Heart left ventricle (tissue), 13 donors: ENCODE measurements around the gene SH3BP5.
A peak's percentile ranks its signal among the peaks of the same experiment; 100 is the strongest.

Source experiments
- CTCF ChIP-seq, 12 donors: fragments of 200-600 bp; sonication (generic) in 4 of 12; IDR thresholded peaks; one replicate each; pipeline versions ENCODE4 v1.5.0 to v1.8.0; 2018 to 2022; ENCODE audit warnings: antibody characterized with exemption in 12 of 12, mild to moderate bottlenecking in 5 of 12
- POLR2A ChIP-seq, 2 donors: fragments of 450-650 bp; IDR thresholded peaks; one replicate each; pipeline ENCODE4 v1.6.1; 2017; ENCODE audit warnings: antibody characterized with exemption in 2 of 2, mild to moderate bottlenecking in 2 of 2, moderate library complexity in 2 of 2
- donor health status: ischemic (EF 13 %, LVEDD 7.1; RV severe dilation, severe dysfunction).
- donor health status: DM: no; HTN: yes; CAD: no.
- donor health status: DM: no; HTN: no; CAD: no.
- donor health status: ischemic (EF 25% LVEDD 6.9; RV normal size, moderate dysfunction).
- donor health status: ischemic (EF 25% LVEDD 5.7; RV mildly dilated, moderate dysfunction).
- donor health status: ischemic (EF 35%, LVEDD 5.7; RV mildly dilated, moderate dysfunction).
- donor health status: nonischemic (EF 11% LVEDD 7.7; RV severe dilation, severe dysfunction).
- donor health status: DM: yes; HTN: yes; CAD: no.
- donor health status: PGD.
- donor health status: ischemic (EF 29% LVEDD 5.4; RV normal size, mild dysfunction).
- donor health status: nonischemic (EF 23%, LVEDD 6.1; RV moderate dilation, normal function).

- TF ChIP-seq CTCF (IDR thresholded peaks at IDR 0.05) (peak in 3 of 12 donors; percentile 10 to 17 (median 11)), POLR2A (IDR thresholded peaks at IDR 0.05) (no peak)
Measured at GRCh38 chr3:15305359-15305844, 27.0 kb downstream of the SH3BP5 start.
